Esophagus squamous epithelium (tissue), 4 donors: ENCODE measurements around the gene PAK1.

Source experiments
- CTCF ChIP-seq, 6 experiments: fragments of 450-650 bp in 4 of 6; fragments of 200-600 bp in 2 of 6; sonication (generic) in 2 of 6; IDR thresholded peaks; one replicate each; pipeline ENCODE4 v1.5.1; 2016 to 2019; ENCODE audit warnings: antibody characterized with exemption in 6 of 6, mild to moderate bottlenecking in 4 of 6, moderate library complexity in 4 of 6
- POLR2A ChIP-seq, 4 donors: fragments of 450-650 bp; IDR thresholded peaks; one replicate each; pipeline ENCODE4 v1.6.1; 2017; ENCODE audit warnings: antibody characterized with exemption in 4 of 4, mild to moderate bottlenecking in 4 of 4, moderate library complexity in 3 of 4

GRCh38 chr11:77423624-77424023 is 50.3 kb downstream of the PAK1 start:
- TF ChIP-seq CTCF (IDR thresholded peaks at IDR 0.05) (no peak), POLR2A (IDR thresholded peaks at IDR 0.05) (no peak)
